Measurements from ENCODE around the gene ANKFY1. TPM values are rescaled to one million over a fixed set of nuclear protein-coding genes. Genes with fewer than 3 reads are reported as not detected.
"Not testable (repeated sequence)": the region's sequence is repeated elsewhere in the genome, so short reads cannot be mapped to it uniquely, and the experiment has no call there.

The ANKFY1 gene
- total RNA-seq, 2 donors from 2014 or later, result 17.9 to 40.5 TPM

GRCh38 chr17:4143563-4144421, 120.0 kb downstream of the ANKFY1 start:
- Histone ChIP-seq H3K4me1 (peaks cover 39% of the 10 kb centered on the region), H3K9me3 (no peaks in the 10 kb centered on the region), H3K36me3 (replicated peaks in 1 of 2; ENCODE audit: insufficient read depth in 1 of 2, low read depth in 2 of 2) (no peaks in the 10 kb centered on the region), H3K27me3 (no peaks in the 10 kb centered on the region), H3K27ac (peak overlapping the region; percentile 92 to 99 (median 96)), H3K4me3 (peak overlapping the region; percentile 62 to 99)
- peak; percentile 80 for ATAC-seq
- DNase-seq, result peak; percentile 88 to 93 (median 90)
- 1 to 3% methylated on average over 44 to 69 of the region's 69 CpGs for WGBS, 2 donors
- peak; percentile 69 to 78 (median 77) for TF ChIP-seq POLR2A (IDR thresholded peaks at IDR 0.05)
- TF ChIP-seq, protein P1, sequence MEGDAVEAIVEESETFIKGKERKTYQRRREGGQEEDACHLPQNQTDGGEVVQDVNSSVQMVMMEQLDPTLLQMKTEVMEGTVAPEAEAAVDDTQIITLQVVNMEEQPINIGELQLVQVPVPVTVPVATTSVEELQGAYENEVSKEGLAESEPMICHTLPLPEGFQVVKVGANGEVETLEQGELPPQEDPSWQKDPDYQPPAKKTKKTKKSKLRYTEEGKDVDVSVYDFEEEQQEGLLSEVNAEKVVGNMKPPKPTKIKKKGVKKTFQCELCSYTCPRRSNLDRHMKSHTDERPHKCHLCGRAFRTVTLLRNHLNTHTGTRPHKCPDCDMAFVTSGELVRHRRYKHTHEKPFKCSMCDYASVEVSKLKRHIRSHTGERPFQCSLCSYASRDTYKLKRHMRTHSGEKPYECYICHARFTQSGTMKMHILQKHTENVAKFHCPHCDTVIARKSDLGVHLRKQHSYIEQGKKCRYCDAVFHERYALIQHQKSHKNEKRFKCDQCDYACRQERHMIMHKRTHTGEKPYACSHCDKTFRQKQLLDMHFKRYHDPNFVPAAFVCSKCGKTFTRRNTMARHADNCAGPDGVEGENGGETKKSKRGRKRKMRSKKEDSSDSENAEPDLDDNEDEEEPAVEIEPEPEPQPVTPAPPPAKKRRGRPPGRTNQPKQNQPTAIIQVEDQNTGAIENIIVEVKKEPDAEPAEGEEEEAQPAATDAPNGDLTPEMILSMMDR (IDR thresholded peaks at IDR 0.05), result peak in 1 of 7 experiments; percentile 10
- intact Hi-C loops (cut with DNase I), result no loop called here

DNA sequence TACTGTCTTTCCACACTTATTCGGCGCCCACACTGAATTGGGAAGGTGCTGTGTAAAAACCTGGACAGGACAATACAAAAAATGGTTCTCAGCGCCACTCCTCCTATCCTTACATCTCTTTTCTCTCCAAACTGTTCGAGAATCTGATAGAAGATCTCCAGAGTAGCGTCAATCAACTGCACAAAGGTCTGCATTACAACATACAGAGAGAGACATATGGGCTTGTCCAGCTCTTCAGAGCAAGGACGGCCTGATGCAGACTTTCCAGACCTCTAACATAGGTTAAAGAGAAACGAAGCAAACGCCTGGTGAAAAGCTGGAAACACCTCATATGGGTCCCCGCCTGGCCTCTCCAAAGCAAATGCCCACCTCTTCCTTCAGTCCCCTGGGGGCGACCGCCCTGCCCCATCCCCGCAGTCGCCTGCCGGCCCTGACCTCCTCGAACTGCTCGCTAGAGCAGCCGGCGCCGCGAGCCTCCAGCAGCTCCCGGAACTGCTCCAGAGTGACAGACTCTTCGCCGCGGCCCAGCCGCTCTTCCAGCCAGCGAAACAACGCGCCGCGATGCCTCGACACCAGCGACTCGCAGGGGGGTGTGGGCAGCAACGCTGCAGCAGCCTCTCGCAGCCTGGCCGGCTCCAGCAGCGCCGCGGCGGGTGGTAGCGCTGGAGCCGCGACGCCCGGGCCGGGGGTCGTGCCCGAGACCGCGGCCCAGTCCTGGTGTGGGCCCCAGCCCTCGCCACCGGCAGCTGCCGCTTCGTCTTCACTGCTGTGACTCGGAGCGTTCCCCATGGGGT, 121.5 kb downstream of the ANKFY1 start:
- no peaks in the 10 kb centered on the region for H3K27me3 ChIP-seq
- peak overlapping the region; percentile 70 to 99 for H3K4me3 ChIP-seq
- intact Hi-C loops (cut with DNase I), result no loop called here
- H3K27ac ChIP-seq, result peak overlapping the region; percentile 60 to 99 (median 94)
- H3K4me1 ChIP-seq, result peaks cover 54% of the 10 kb centered on the region
- peak; percentile 33 to 56 (median 46) for DNase-seq
- H3K36me3 ChIP-seq (replicated peaks in 1 of 2; ENCODE audit: insufficient read depth in 1 of 2, low read depth in 2 of 2), result no peaks in the 10 kb centered on the region
- 1 to 7% methylated on average over 14 to 56 of the region's 56 CpGs for WGBS, 2 donors
- TF ChIP-seq, protein P1 (IDR thresholded peaks at IDR 0.05), result no peak
- no peak for TF ChIP-seq POLR2A (IDR thresholded peaks at IDR 0.05)
- no peaks in the 10 kb centered on the region for H3K9me3 ChIP-seq
- ATAC-seq, result peak; percentile 13

DNA sequence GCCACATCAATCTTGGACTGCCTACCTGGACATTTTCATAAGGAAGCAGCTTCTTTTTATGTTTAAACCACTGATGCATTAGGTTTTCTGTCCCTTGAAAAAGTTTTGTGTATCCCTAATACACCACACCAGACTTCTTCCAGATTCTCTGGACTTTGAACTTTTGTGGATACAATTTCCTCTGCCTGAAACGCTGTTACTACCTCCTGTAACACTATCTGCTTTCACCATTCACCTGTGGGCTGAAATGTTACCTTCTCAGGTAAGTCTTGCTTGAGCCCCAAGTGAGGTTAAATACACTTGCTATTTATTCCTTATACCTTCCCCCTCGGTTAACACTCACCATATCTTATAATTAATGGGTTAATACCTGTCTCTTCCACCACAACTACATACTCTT, 123.7 kb downstream of the ANKFY1 start:
- no peaks in the 10 kb centered on the region for H3K9me3 ChIP-seq
- H3K27ac ChIP-seq, result peak overlapping the region in 1 of 4 donors; percentile 7
- ATAC-seq, result no peak
- 15 to 21% methylated on average over 2 of the region's 2 CpGs for WGBS, 2 donors
- DNase-seq, result no peak
- intact Hi-C loops (cut with DNase I), result no loop called here
- no peaks in the 10 kb centered on the region for H3K27me3 ChIP-seq
- TF ChIP-seq POLR2A (IDR thresholded peaks at IDR 0.05), result no peak
- TF ChIP-seq, protein P1 (IDR thresholded peaks at IDR 0.05), result no peak
- no peaks in the 10 kb centered on the region for H3K36me3 ChIP-seq (replicated peaks in 1 of 2; ENCODE audit: insufficient read depth in 1 of 2, low read depth in 2 of 2)
- H3K4me1 ChIP-seq, result peaks cover 70% of the 10 kb centered on the region
- no peak overlapping the region for H3K4me3 ChIP-seq

- peaks cover 71% of the 10 kb centered on the region for H3K4me1 ChIP-seq
- H3K27me3 ChIP-seq; DNase-seq; ATAC-seq; H3K9me3 ChIP-seq; H3K4me3 ChIP-seq; intact Hi-C loops (cut with DNase I); H3K27ac ChIP-seq; H3K36me3 ChIP-seq (replicated peaks in 1 of 2; ENCODE audit: insufficient read depth in 1 of 2, low read depth in 2 of 2): not testable (repeated sequence)
- 59 to 65% methylated on average over 9 of the region's 9 CpGs for WGBS, 2 donors
Measured at GRCh38 chr17:4138906-4139526, 124.8 kb downstream of the ANKFY1 start.

DNA sequence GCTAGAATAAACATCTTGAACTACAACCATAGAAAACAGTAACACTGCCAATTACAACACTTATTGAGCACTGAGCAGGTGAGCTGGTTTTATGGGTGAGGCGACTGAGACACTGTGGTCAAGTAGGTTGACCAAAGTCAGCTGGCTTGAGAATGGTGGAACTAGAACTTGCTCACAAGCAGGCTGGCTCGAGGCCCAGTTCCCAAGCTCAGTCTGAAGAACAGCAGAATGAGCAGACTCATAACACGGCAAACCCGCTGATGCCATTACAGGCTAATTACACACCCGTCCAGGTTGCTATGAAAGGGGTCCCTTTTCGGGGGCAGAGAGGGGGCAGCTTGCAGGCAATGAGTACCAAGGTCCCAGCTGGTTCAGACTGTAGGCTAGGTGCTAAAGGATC, 127.4 kb downstream of the ANKFY1 start:
- Histone ChIP-seq H3K9me3 (no peaks in the 10 kb centered on the region), H3K27ac (no peak overlapping the region), H3K4me3 (no peak overlapping the region), H3K36me3 (replicated peaks in 1 of 2; ENCODE audit: insufficient read depth in 1 of 2, low read depth in 2 of 2) (no peaks in the 10 kb centered on the region), H3K4me1 (peaks cover 79% of the 10 kb centered on the region), H3K27me3 (no peaks in the 10 kb centered on the region)
- WGBS, 2 donors, result 57 to 79% methylated on average over 2 to 6 of the region's 6 CpGs
- intact Hi-C loops (cut with DNase I), result no loop called here
- ATAC-seq (no peak), DNase-seq (peak in 2 of 4 donors; percentile 21 to 68)
- TF ChIP-seq, protein P1 (IDR thresholded peaks at IDR 0.05), result no peak
- no peak for TF ChIP-seq POLR2A (IDR thresholded peaks at IDR 0.05)

Measured in body of pancreas (tissue), 4 donors.